Measurements from ENCODE around the gene NEU3.

Gene NEU3

DNA sequence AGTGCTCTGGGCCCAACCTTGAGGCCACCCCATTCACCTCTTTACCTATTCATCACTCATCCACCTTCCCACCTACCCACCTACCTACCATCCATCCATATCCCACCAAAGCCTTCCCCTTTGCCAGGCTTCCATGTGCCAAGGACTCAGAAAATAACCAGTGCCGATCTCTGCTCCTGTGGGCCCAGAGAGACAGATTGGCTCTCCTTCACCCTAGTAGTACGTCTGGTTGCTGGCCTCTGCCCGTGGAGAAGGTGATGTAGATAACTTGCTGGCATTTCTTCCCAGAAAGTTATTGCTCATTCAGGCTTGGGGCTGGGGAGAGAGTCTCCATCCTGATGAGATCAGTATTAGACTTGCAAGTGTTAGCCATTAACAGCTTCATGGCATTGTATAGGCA is 45.2 kb downstream of the NEU3 start:
- Histone ChIP-seq H3K27ac (no peak overlapping the region), H3K27me3 (ENCODE audit: insufficient read depth, low read depth) (no peaks in the 10 kb centered on the region), H3K36me3 (ENCODE audit: insufficient read depth) (no peaks in the 10 kb centered on the region), H3K4me2 (no peak overlapping the region), H3K4me3 (IDR thresholded peaks at IDR 0.05; ENCODE audit: insufficient read depth, low read depth, low read length) (no peak overlapping the region), H4K20me1 (ENCODE audit: insufficient read depth) (no peaks in the 10 kb centered on the region), H3K9ac (no peak overlapping the region), H2AFZ (ENCODE audit: low read depth) (no peak overlapping the region), H3K4me1 (ENCODE audit: low read depth, poor library complexity, severe bottlenecking) (no peaks in the 10 kb centered on the region), H3K79me2 (ENCODE audit: insufficient read depth, low read depth) (no peaks in the 10 kb centered on the region)
- TF ChIP-seq, protein P1, sequence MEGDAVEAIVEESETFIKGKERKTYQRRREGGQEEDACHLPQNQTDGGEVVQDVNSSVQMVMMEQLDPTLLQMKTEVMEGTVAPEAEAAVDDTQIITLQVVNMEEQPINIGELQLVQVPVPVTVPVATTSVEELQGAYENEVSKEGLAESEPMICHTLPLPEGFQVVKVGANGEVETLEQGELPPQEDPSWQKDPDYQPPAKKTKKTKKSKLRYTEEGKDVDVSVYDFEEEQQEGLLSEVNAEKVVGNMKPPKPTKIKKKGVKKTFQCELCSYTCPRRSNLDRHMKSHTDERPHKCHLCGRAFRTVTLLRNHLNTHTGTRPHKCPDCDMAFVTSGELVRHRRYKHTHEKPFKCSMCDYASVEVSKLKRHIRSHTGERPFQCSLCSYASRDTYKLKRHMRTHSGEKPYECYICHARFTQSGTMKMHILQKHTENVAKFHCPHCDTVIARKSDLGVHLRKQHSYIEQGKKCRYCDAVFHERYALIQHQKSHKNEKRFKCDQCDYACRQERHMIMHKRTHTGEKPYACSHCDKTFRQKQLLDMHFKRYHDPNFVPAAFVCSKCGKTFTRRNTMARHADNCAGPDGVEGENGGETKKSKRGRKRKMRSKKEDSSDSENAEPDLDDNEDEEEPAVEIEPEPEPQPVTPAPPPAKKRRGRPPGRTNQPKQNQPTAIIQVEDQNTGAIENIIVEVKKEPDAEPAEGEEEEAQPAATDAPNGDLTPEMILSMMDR (conservative IDR thresholded peaks at IDR 0.05; ENCODE audit: low read depth, low read length) = no peak

DNA sequence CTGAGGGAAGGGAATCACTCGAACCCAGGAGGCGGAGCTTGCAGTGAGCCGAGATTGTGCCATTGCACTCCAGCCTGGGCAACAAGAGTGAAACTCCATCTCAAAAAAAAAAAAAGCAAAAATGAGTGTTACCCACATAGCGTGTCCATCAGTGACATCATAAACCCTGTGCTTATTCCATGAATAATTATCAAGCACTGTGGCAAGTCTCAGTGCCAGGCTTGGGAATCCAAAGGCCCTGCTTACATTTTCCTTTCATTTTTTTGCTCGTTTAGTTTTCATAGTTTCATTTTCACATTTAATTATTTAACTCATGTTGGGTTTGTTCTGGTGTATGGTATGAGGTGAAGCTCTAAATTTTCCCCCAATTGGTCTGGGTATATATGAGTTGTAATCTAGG is 46.5 kb downstream of the NEU3 start:
- Histone ChIP-seq H3K27ac (no peak overlapping the region), H3K4me3 (IDR thresholded peaks at IDR 0.05; ENCODE audit: insufficient read depth, low read depth, low read length) (no peak overlapping the region), H4K20me1 (ENCODE audit: insufficient read depth) (no peaks in the 10 kb centered on the region), H3K9ac (no peak overlapping the region), H3K27me3 (ENCODE audit: insufficient read depth, low read depth) (no peaks in the 10 kb centered on the region), H3K36me3 (ENCODE audit: insufficient read depth) (no peaks in the 10 kb centered on the region), H3K4me2 (no peak overlapping the region), H2AFZ (ENCODE audit: low read depth) (no peak overlapping the region), H3K79me2 (ENCODE audit: insufficient read depth, low read depth) (no peaks in the 10 kb centered on the region), H3K4me1 (ENCODE audit: low read depth, poor library complexity, severe bottlenecking) (no peaks in the 10 kb centered on the region)
- TF ChIP-seq, protein P1 (conservative IDR thresholded peaks at IDR 0.05; ENCODE audit: low read depth, low read length) = no peak

DNA sequence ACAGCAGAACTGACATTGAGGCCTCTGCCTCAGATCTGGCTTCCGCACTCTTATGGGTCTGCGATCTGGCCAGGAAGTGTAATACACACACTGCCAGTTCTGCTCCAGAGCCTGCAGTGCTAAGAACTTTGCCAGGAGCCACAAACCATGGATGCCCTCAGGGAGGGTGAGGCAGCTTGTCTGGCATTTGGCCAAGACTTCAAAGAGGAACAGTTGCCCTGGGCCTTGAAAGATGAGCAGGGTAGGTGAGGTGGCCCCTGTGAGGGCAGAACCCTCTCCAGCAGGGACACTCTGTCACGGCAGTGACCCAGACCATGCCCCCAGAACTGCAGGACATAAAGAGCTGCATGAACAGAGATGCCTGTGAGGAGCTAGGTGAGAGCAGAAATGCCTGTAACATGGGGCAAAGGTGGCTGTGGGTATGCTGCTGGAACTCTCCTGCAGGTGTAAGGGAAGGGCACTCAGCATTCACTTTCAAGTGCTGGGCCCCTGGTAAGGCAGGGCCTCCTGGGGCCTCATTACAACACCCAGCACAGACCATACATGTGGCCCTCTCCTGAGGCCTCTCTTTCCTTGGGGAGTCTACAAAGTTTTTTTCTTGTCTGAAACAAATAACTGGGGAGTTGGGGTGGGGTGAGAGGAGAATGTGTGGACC is 47.3 kb downstream of the NEU3 start:
- Histone ChIP-seq H4K20me1 (ENCODE audit: insufficient read depth) (no peaks in the 10 kb centered on the region), H3K27ac (no peak overlapping the region), H3K4me1 (ENCODE audit: low read depth, poor library complexity, severe bottlenecking) (no peaks in the 10 kb centered on the region), H3K4me3 (IDR thresholded peaks at IDR 0.05; ENCODE audit: insufficient read depth, low read depth, low read length) (no peak overlapping the region), H3K36me3 (ENCODE audit: insufficient read depth) (no peaks in the 10 kb centered on the region), H3K79me2 (ENCODE audit: insufficient read depth, low read depth) (no peaks in the 10 kb centered on the region), H3K9ac (no peak overlapping the region), H3K4me2 (no peak overlapping the region), H3K27me3 (ENCODE audit: insufficient read depth, low read depth) (no peaks in the 10 kb centered on the region), H2AFZ (ENCODE audit: low read depth) (no peak overlapping the region)
- TF ChIP-seq, protein P1 (conservative IDR thresholded peaks at IDR 0.05; ENCODE audit: low read depth, low read length) = no peak

DNA sequence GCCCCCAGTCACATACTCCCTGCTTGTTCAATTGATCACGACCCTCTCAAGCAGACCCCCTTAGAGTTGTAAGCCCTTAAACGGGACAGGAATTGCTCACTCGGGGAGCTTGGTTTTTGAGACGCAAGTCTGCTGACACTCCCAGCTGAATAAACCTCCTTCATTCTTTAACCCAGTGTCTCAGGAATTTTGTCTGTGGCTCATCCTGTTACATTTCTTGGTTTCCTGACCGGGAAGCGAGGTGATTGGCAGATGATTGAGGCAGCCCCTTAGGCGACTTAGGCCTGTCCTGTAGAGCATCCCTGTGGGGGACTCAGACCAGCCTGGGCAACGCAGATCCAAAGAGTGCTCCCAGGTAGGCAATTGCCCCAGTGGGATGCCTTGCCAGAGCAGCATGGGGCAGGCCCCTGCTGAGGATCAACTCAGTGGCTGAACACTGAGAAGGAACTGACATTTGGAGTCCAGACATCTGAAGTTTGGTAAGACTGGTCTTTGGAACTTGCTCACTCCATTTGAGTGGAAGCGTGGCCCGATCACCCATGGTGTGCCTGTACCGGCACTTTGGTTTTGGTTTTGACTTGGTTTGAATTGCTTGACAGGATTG is 51.5 kb downstream of the NEU3 start:
- no peaks in the 10 kb centered on the region for H3K4me1 ChIP-seq (ENCODE audit: low read depth, poor library complexity, severe bottlenecking)
- no peak overlapping the region for H3K4me3 ChIP-seq (IDR thresholded peaks at IDR 0.05; ENCODE audit: insufficient read depth, low read depth, low read length)
- H3K36me3 ChIP-seq (ENCODE audit: insufficient read depth) = no peaks in the 10 kb centered on the region
- no peak overlapping the region for H3K27ac ChIP-seq
- no peaks in the 10 kb centered on the region for H3K79me2 ChIP-seq (ENCODE audit: insufficient read depth, low read depth)
- H3K9ac ChIP-seq = no peak overlapping the region
- H3K27me3 ChIP-seq (ENCODE audit: insufficient read depth, low read depth) = no peaks in the 10 kb centered on the region
- no peak overlapping the region for H3K4me2 ChIP-seq
- TF ChIP-seq, protein P1 (conservative IDR thresholded peaks at IDR 0.05; ENCODE audit: low read depth, low read length) = no peak
- H2AFZ ChIP-seq (ENCODE audit: low read depth) = no peak overlapping the region
- no peaks in the 10 kb centered on the region for H4K20me1 ChIP-seq (ENCODE audit: insufficient read depth)

All from KMS-11 (cell line).